Naive thymus-derived CD4-positive, alpha-beta T cell (primary cell): ENCODE results near the gene DOK6. TPM values are rescaled to one million over a fixed set of nuclear protein-coding genes. Genes with fewer than 3 reads are reported as not detected.

Source experiments
- ATAC-seq: fragments of 150-1000 bp; cut with Tn5 transposase; 2 replicates; pipeline ENCODE4 v1.10.0; 2021; ENCODE audit warnings: mild to moderate bottlenecking, moderate library complexity
- CTCF ChIA-PET: fragments of 350-600 bp; sonication (Branson Sonifier 250); formaldehyde crosslinking; loops from one replicate; lab custom pipeline; 2021; ENCODE audit warnings: antibody characterized with exemption; lab: Charles Lee
- POLR2A ChIA-PET: fragments of 350-600 bp; sonication (Branson Sonifier 250); formaldehyde crosslinking; loops from one replicate; lab custom pipeline; 2021; ENCODE audit warnings: antibody characterized with exemption, inconsistent platforms; lab: Charles Lee
- DNase-seq, 9 donors: peaks; one replicate each; pipeline versions ENCODE4 v3.0.0 to v3.0.0-alpha.2; 2020 to 2022; ENCODE audit warnings: mixed read lengths in 1 of 9
- H3K27ac ChIP-seq: one replicate; pipeline ENCODE4 v1.7.0; 2013; ENCODE audit warnings: mild to moderate bottlenecking, low read depth, low read length, moderate library complexity
- H3K27me3 ChIP-seq, 2 donors: one replicate each; pipeline ENCODE4 v1.7.0; 2013; ENCODE audit warnings: low read length in 2 of 2, mild to moderate bottlenecking in 2 of 2, moderate library complexity in 2 of 2; ENCODE audit not compliant: control insufficient read depth in 2 of 2, insufficient read depth in 2 of 2
- H3K36me3 ChIP-seq, 3 experiments: 1 replicate in 2 of 3; 2 replicates in 1 of 3; pipeline ENCODE4 v1.7.0; 2013; ENCODE audit warnings: low read length in 3 of 3, mild to moderate bottlenecking in 3 of 3, moderate library complexity in 1 of 3; ENCODE audit not compliant: insufficient read depth in 3 of 3, control insufficient read depth in 2 of 3
- H3K4me1 ChIP-seq, 2 donors: one replicate each; pipeline ENCODE4 v1.7.0; 2013; ENCODE audit warnings: low read length in 2 of 2, mild to moderate bottlenecking in 2 of 2, moderate library complexity in 1 of 2; ENCODE audit not compliant: control insufficient read depth in 2 of 2, insufficient read depth in 2 of 2
- H3K4me3 ChIP-seq: 2 replicates; pipeline ENCODE4 v1.7.0; 2013; ENCODE audit warnings: mild to moderate bottlenecking, low read length
- H3K9me3 ChIP-seq, 3 experiments: 1 replicate in 2 of 3; 2 replicates in 1 of 3; pipeline ENCODE4 v1.7.0; 2013; ENCODE audit warnings: low read length in 3 of 3; ENCODE audit not compliant: control insufficient read depth in 2 of 3
- H3K27ac Mint-ChIP-seq, 9 donors: one replicate each; pipeline ENCODE4 v1.8.0; 2020 to 2022; ENCODE audit warnings: mixed read lengths in 9 of 9, mild to moderate bottlenecking in 8 of 9, moderate library complexity in 5 of 9, inconsistent platforms in 2 of 9
- H3K27me3 Mint-ChIP-seq, 5 donors: one replicate each; pipeline ENCODE4 v1.8.0; 2021 to 2022; ENCODE audit warnings: mixed read lengths in 5 of 5, mild to moderate bottlenecking in 1 of 5
- H3K36me3 Mint-ChIP-seq, 5 donors: one replicate each; pipeline ENCODE4 v1.8.0; 2020 to 2022; ENCODE audit warnings: mixed read lengths in 5 of 5, mild to moderate bottlenecking in 3 of 5, inconsistent platforms in 1 of 5
- H3K4me1 Mint-ChIP-seq, 7 donors: one replicate each; pipeline ENCODE4 v1.8.0; 2020 to 2022; ENCODE audit warnings: mixed read lengths in 7 of 7, mild to moderate bottlenecking in 3 of 7, inconsistent platforms in 1 of 7
- H3K4me3 Mint-ChIP-seq, 10 donors: one replicate each; pipeline ENCODE4 v1.8.0; 2020 to 2022; ENCODE audit warnings: mild to moderate bottlenecking in 10 of 10, mixed read lengths in 10 of 10, moderate library complexity in 6 of 10, inconsistent platforms in 2 of 10
- H3K9me3 Mint-ChIP-seq, 11 donors: one replicate each; pipeline ENCODE4 v1.8.0; 2020 to 2022; ENCODE audit warnings: mixed read lengths in 11 of 11, mild to moderate bottlenecking in 4 of 11, inconsistent platforms in 1 of 11, moderate library complexity in 1 of 11
- intact Hi-C, 2 donors: fragments of 100-400 bp; cut with micrococcal nuclease; formaldehyde crosslinking; loops; one replicate each; pipeline ENCODE4 v1.15.1; 2023
- polyA plus RNA-seq, 2 donors: library from polyadenylated mRNA; unstranded; fragments of 300-500 nt; fragmentation: Illumina TruSeq; gene quantifications; one replicate each; pipeline ENCODE4 v1.2.3, GENCODE V29; 2021
- total RNA-seq, 6 experiments: library from RNA in 5 of 6; stranded (reverse) in 5 of 6; gene quantifications; 1 replicate in 5 of 6; 2 replicates in 1 of 6; pipeline ENCODE4 v1.2.3 and lab custom pipeline; 2021 to 2026

DOK6 gene
- total and polyA plus RNA-seq, 7 experiments from 2014 or later: 0.06 to 0.11 TPM; not detected in 5

DNA sequence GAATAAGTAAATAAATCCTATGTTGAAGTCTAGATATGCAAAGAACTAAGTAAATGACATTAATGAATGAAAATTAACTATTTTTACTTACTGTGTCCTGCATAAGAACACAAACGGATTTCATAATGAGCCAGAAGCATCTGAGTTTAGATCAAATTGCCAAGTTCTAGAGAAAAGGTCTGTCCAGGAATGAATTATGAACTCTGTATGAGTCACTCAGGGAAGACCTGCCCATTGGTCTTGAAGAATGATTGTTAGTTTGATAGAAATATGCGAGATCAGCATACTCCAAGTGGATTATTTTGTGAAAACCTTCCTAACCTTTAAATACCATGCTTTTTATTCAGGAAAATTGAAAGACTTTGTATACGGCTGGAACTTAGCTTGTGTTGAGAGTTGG, 189.5 kb downstream of the DOK6 start:
- H3K4me3 ChIP-seq: no peak overlapping the region
- no peak overlapping the region for H3K27ac ChIP-seq
- Mint-ChIP-seq H3K9me3 (peaks cover 0 to 4% (median 0%) of the 10 kb centered on the region in 11 donors), H3K4me1 (no peaks in the 10 kb centered on the region), H3K27ac (no peak overlapping the region), H3K4me3 (no peak overlapping the region), H3K27me3 (peaks cover 0 to 11% (median 2%) of the 10 kb centered on the region in 5 donors), H3K36me3 (peaks cover 0 to 3% (median 0%) of the 10 kb centered on the region in 5 donors)
- H3K4me1 ChIP-seq: no peaks in the 10 kb centered on the region
- ChIA-PET CTCF (no interaction called here), POLR2A (no interaction called here)
- ATAC-seq (no peak), DNase-seq (no peak)
- no peaks in the 10 kb centered on the region for H3K27me3 ChIP-seq
- no peaks in the 10 kb centered on the region for H3K9me3 ChIP-seq
- intact Hi-C loops: no loop called here
- no peaks in the 10 kb centered on the region for H3K36me3 ChIP-seq

DNA sequence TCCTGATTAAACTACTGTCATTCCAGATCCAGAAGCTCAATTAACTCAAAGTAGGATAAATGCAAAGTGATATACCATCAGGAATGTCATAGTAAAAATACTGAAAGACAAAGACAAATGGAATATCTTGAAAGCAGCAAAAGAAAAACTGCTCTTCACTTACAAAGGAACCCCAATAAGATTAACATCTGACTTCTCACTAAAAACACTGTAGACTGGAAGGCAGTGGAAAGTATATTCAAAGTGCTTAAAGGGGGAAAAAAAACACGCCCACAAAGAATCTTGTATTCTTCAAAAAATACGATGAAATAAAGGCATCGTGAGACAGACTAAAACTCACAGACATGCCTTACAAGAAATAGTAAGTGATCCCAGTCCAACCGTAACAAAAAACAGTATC, 195.7 kb downstream of the DOK6 start:
- H3K27ac Mint-ChIP-seq: no peak overlapping the region
- Histone ChIP-seq H3K27me3 (no peaks in the 10 kb centered on the region), H3K9me3 (peaks cover 0 to 3% (median 0%) of the 10 kb centered on the region in 3 experiments), H3K36me3 (no peaks in the 10 kb centered on the region), H3K4me3 (no peak overlapping the region), H3K4me1 (no peaks in the 10 kb centered on the region), H3K27ac (no peak overlapping the region)
- H3K4me3 Mint-ChIP-seq: no peak overlapping the region
- no peak for DNase-seq
- POLR2A ChIA-PET: interaction anchor here (0.7 kb wide), 1 partner anchor 9 kb away, joined by 3 read pairs; no protein-coding TSS in a partner anchor
- intact Hi-C loops: no loop called here
- peaks cover 0 to 15% (median 5%) of the 10 kb centered on the region in 11 donors for H3K9me3 Mint-ChIP-seq
- CTCF ChIA-PET: interaction anchor here (0.5 kb wide), 1 partner anchor 466 kb away, joined by 3 read pairs; no protein-coding TSS in a partner anchor
- peaks cover 0 to 2% (median 0%) of the 10 kb centered on the region in 5 donors for H3K27me3 Mint-ChIP-seq
- H3K36me3 Mint-ChIP-seq: no peaks in the 10 kb centered on the region
- no peak for ATAC-seq
- H3K4me1 Mint-ChIP-seq: no peaks in the 10 kb centered on the region

DNA sequence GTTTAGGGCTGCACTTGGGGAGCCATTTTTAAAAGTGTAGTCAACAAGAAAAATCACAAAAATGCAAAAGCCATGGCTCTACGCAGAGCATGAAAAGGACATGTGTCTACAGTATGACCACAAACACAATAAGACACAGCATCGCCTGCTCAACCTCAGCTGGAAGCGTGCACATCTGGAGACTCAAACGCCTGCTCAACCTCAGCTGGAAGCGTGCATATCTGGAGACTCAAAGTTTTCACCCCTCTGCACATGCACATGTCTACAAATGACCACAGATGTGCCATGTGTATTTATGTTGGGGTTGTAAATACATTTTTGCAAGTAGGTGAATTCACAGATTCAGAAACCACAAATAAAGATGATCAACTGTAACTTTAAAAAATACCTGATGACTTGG, 196.9 kb downstream of the DOK6 start:
- Mint-ChIP-seq H3K4me1 (no peaks in the 10 kb centered on the region), H3K36me3 (no peaks in the 10 kb centered on the region), H3K4me3 (no peak overlapping the region), H3K27ac (no peak overlapping the region), H3K27me3 (peaks cover 0 to 4% (median 0%) of the 10 kb centered on the region in 5 donors), H3K9me3 (peaks cover 0 to 15% (median 5%) of the 10 kb centered on the region in 11 donors)
- H3K4me1 ChIP-seq: no peaks in the 10 kb centered on the region
- ChIA-PET CTCF (no interaction called here), POLR2A (no interaction called here)
- intact Hi-C loops: no loop called here
- H3K9me3 ChIP-seq: peaks cover 0 to 3% (median 0%) of the 10 kb centered on the region in 3 experiments
- DNase-seq (no peak), ATAC-seq (no peak)
- H3K4me3 ChIP-seq: no peak overlapping the region
- no peak overlapping the region for H3K27ac ChIP-seq
- no peaks in the 10 kb centered on the region for H3K27me3 ChIP-seq
- H3K36me3 ChIP-seq: no peaks in the 10 kb centered on the region

DNA sequence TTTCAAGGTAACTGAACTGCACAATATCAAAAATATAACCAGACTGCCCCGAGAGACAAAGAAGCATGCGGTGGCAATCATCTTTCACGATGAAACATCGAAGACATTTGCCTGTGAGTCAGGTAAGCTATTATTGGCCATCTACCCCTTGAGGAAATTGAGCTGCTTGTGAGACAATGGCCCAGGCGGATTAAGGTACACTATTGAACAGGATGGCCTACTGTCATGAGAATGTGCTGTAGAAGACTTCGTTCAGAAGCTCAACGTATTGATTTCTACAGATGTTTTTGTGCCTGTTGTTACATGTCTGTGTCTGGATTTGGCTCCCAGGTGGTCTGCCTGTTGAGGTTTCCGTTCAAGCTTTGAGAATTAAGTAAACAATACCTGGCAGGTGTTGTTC, 198.7 kb downstream of the DOK6 start:
- DNase-seq: no peak
- no peak for ATAC-seq
- H3K4me3 ChIP-seq: no peak overlapping the region
- H3K36me3 ChIP-seq: no peaks in the 10 kb centered on the region
- POLR2A ChIA-PET: no interaction called here
- no peak overlapping the region for H3K27ac Mint-ChIP-seq
- intact Hi-C loops: no loop called here
- peaks cover 0 to 3% (median 0%) of the 10 kb centered on the region in 3 experiments for H3K9me3 ChIP-seq
- H3K36me3 Mint-ChIP-seq: no peaks in the 10 kb centered on the region
- CTCF ChIA-PET: no interaction called here
- H3K9me3 Mint-ChIP-seq: peaks cover 0 to 15% (median 5%) of the 10 kb centered on the region in 11 donors
- H3K4me1 ChIP-seq: no peaks in the 10 kb centered on the region
- no peak overlapping the region for H3K4me3 Mint-ChIP-seq
- H3K4me1 Mint-ChIP-seq: no peaks in the 10 kb centered on the region
- H3K27me3 ChIP-seq: no peaks in the 10 kb centered on the region
- H3K27ac ChIP-seq: no peak overlapping the region
- H3K27me3 Mint-ChIP-seq: peaks cover 0 to 3% (median 0%) of the 10 kb centered on the region in 5 donors

DNA sequence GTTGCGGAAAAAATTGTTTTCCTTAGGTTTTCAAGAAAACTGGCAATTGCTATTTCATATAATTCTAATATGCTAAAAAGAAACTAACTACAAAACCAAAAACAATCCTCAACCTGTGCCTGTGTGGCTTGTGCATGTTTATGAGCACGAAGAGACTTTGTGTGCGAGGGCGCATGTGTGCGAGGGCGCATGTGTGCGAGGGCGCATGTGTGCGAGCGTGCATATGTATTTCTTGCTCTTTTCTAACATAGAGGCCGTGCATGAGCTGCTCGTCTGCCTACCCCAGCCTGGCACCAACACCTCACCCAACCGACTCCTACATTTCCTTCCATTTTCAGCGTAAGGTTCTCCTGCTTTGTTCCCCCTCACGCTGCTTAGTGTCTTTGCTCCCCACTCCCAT, 211.6 kb downstream of the DOK6 start:
- no peaks in the 10 kb centered on the region for H3K4me1 ChIP-seq
- no peak for ATAC-seq
- no peaks in the 10 kb centered on the region for H3K4me1 Mint-ChIP-seq
- intact Hi-C loops: no loop called here
- no peak overlapping the region for H3K4me3 Mint-ChIP-seq
- H3K27ac ChIP-seq: no peak overlapping the region
- DNase-seq: no peak
- ChIA-PET POLR2A (no interaction called here), CTCF (no interaction called here)
- no peak overlapping the region for H3K4me3 ChIP-seq
- no peaks in the 10 kb centered on the region for H3K9me3 ChIP-seq
- no peaks in the 10 kb centered on the region for H3K9me3 Mint-ChIP-seq
- H3K27me3 ChIP-seq: peaks cover 0 to 3% of the 10 kb centered on the region in 2 donors
- peaks cover 0 to 11% (median 4%) of the 10 kb centered on the region in 5 donors for H3K27me3 Mint-ChIP-seq
- no peak overlapping the region for H3K27ac Mint-ChIP-seq
- no peaks in the 10 kb centered on the region for H3K36me3 Mint-ChIP-seq
- no peaks in the 10 kb centered on the region for H3K36me3 ChIP-seq

DNA sequence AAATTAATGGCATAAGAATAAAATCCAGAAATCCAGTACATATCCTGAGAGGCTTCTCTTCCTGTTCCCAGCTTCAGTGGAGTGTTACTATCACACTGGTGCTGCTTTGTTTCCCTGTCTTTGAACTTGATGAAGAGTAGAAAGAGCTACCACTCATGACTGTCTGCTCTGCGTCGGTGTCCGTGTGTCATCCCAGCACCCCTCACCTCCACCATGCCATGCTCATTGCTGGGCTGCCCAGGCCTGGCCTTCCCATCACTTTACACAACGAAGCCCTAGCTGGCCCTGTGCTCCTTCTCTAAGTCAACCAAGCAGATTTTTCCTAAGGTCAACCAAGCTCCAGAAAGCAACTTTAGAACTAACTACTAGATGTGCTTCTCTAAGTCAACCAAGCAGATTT, 215.4 kb downstream of the DOK6 start:
- DNase-seq (no peak), ATAC-seq (no peak)
- Histone ChIP-seq H3K4me1 (no peaks in the 10 kb centered on the region), H3K36me3 (no peaks in the 10 kb centered on the region), H3K27me3 (peaks cover 0 to 3% of the 10 kb centered on the region in 2 donors), H3K4me3 (no peak overlapping the region), H3K9me3 (no peaks in the 10 kb centered on the region), H3K27ac (no peak overlapping the region)
- Mint-ChIP-seq H3K36me3 (peaks cover 0 to 3% (median 0%) of the 10 kb centered on the region in 5 donors), H3K4me1 (no peaks in the 10 kb centered on the region), H3K27ac (no peak overlapping the region), H3K27me3 (peaks cover 0 to 13% (median 5%) of the 10 kb centered on the region in 5 donors), H3K4me3 (no peak overlapping the region), H3K9me3 (peaks cover 0 to 1% (median 0%) of the 10 kb centered on the region in 11 donors)
- intact Hi-C loops: no loop called here
- CTCF ChIA-PET: no interaction called here
- POLR2A ChIA-PET: no interaction called here

DNA sequence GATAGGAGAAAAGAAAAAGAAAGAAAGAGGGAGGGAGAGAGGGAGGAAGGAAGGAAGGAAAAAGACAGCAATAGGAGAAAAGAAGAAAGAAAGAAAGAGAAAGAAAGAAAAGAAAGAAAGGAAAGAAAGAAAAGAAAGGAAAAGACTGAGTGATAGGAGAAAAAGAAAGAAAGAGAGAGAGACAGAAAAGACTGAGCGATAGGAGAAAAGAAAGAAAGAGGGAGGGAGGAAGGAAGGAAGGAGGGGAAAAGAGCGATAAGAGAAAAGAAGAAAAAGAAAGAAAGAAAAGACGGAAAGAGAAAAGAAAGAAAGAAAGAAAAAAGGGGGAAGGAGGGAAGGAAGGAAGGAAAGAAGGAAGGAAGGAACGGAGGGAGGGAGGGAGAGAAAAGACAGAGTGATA, 216.7 kb downstream of the DOK6 start:
- Histone ChIP-seq H3K4me1 (no peaks in the 10 kb centered on the region), H3K27ac (no peak overlapping the region), H3K4me3 (no peak overlapping the region), H3K36me3 (no peaks in the 10 kb centered on the region), H3K9me3 (no peaks in the 10 kb centered on the region), H3K27me3 (peaks cover 0 to 3% of the 10 kb centered on the region in 2 donors)
- no peak for DNase-seq
- ChIA-PET CTCF (no interaction called here), POLR2A (no interaction called here)
- Mint-ChIP-seq H3K27me3 (peaks cover 0 to 13% (median 5%) of the 10 kb centered on the region in 5 donors), H3K36me3 (peaks cover 0 to 3% (median 0%) of the 10 kb centered on the region in 5 donors), H3K4me1 (no peaks in the 10 kb centered on the region), H3K9me3 (peaks cover 0 to 1% (median 0%) of the 10 kb centered on the region in 11 donors), H3K27ac (no peak overlapping the region), H3K4me3 (no peak overlapping the region)
- no peak for ATAC-seq
- intact Hi-C loops: no loop called here
